Kidney (tissue), 14 donors: ENCODE data around the gene CAMK2A. TPM values are rescaled to one million over a fixed set of nuclear protein-coding genes. Genes with fewer than 3 reads are reported as not detected.

ENCODE experiments used
- DNase-seq, 5 donors: peaks; one replicate each; pipeline ENCODE4 v3.0.0-alpha.2; 2013 to 2020
- FAIRE-seq: peaks from 2 replicates; lab custom pipeline; 2012; peaks lifted over from hg19 to GRCh38; lab: Jason Lieb, UNC
- H3K27ac ChIP-seq, 2 donors: one replicate each; pipeline ENCODE4 v1.7.0; 2013; ENCODE audit warnings: low read depth in 2 of 2, low read length in 2 of 2, inconsistent platforms in 1 of 2
- H3K27me3 ChIP-seq: one replicate; pipeline ENCODE4 v1.7.1; 2013; ENCODE audit warnings: low read length, inconsistent platforms; ENCODE audit not compliant: control insufficient read depth, insufficient read depth
- H3K36me3 ChIP-seq, 3 donors: one replicate each; pipeline versions ENCODE4 v1.7.0 to v1.7.1; 2013; ENCODE audit warnings: low read length in 3 of 3, control low read depth in 1 of 3, inconsistent platforms in 1 of 3; ENCODE audit not compliant: insufficient read depth in 3 of 3, control insufficient read depth in 2 of 3
- H3K4me1 ChIP-seq, 3 donors: one replicate each; pipeline versions ENCODE4 v1.7.0 to v1.7.1; 2013; ENCODE audit warnings: low read length in 3 of 3, inconsistent platforms in 1 of 3, low read depth in 1 of 3; ENCODE audit not compliant: control insufficient read depth in 2 of 3, insufficient read depth in 2 of 3
- H3K4me3 ChIP-seq, 3 donors: one replicate each; pipeline versions ENCODE4 v1.7.0 to v1.8.1; 2013; ENCODE audit warnings: low read length in 3 of 3, control low read depth in 1 of 3, inconsistent platforms in 1 of 3
- H3K9ac ChIP-seq, 3 donors: one replicate each; pipeline versions ENCODE4 v1.7.0 to v1.7.1; 2013; ENCODE audit warnings: low read length in 3 of 3, control low read depth in 1 of 3, inconsistent platforms in 1 of 3
- H3K9me3 ChIP-seq, 3 donors: one replicate each; pipeline versions ENCODE4 v1.7.0 to v1.7.1; 2013; ENCODE audit warnings: low read length in 3 of 3, control low read depth in 1 of 3, inconsistent platforms in 1 of 3; ENCODE audit not compliant: control insufficient read depth in 2 of 3, insufficient read depth in 1 of 3
- CTCF ChIP-seq: IDR thresholded peaks from 3 replicates; pipeline ENCODE4 v1.5.1; 2012; ENCODE audit warnings: mild to moderate bottlenecking, moderate library complexity, borderline replicate concordance; ENCODE audit not compliant: insufficient read depth; ENCODE audit errors: extremely low read depth
- intact Hi-C: fragments of 100-400 bp; cut with DNase I; formaldehyde crosslinking; loops from one replicate; pipeline ENCODE4 v1.11.1; 2022
- polyA plus RNA-seq: library from polyadenylated mRNA; stranded (reverse); fragments of 350-450 nt; fragmentation: Illumina TruSeq; extraction: RNeasy Lipid Tissue Mini Kit (QIAGEN cat#74804); gene quantifications from one replicate; pipeline ENCODE4 v1.2.3, GENCODE V29; 2014; ENCODE audit warnings: low read depth, low replicate concordance; ENCODE audit not compliant: insufficient read depth
- total RNA-seq: library from RNA; stranded (reverse); fragmentation: NEBNext Ultra II Directional; extraction: Animal tissue kit (Norgen Biotek cat#: 25700); gene quantifications from one replicate; pipeline ENCODE4 v1.2.1, GENCODE V29; 2021
- donor health status: control.
- donor health status: control.
- donor health status: control.
- donor health status: control.
- donor health status: control.
- donor health status: DM: yes; HTN: yes; CAD: no.
- donor health status: Normal renal cell carcinoma (clear cell type).

The CAMK2A gene
- total and polyA plus RNA-seq, 2 donors from 2014 or later = 0.28 to 0.90 TPM

DNA sequence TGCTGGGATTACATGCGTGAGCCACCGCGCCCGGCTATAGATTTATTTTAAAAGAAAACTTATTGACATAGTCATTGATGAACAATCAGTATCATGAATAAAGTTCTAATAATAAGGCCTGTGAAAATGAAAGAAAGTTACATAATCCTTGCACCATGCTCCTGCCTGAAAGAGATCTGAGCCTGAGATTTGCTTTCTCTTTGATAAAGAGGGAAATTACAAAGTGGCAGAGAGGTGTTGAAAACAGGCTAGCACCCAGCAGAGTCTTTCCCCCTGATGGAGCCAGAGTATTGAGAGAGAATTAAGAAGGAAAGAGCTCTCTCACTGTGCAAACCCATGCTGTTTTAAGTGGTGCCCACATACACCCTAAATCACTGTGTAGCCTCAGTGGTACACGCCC lies 62.5 kb downstream of the CAMK2A start:
- Histone ChIP-seq H3K27ac (no peak overlapping the region), H3K36me3 (no peaks in the 10 kb centered on the region), H3K9me3 (no peaks in the 10 kb centered on the region), H3K9ac (no peak overlapping the region), H3K4me1 (no peaks in the 10 kb centered on the region), H3K4me3 (no peak overlapping the region), H3K27me3 (no peaks in the 10 kb centered on the region)
- DNase-seq (no peak), FAIRE-seq (no peak)
- no peak for TF ChIP-seq CTCF
- intact Hi-C loops = no loop called here

GRCh38 chr5:150224483-150225027 lies 65.0 kb downstream of the CAMK2A start:
- no peaks in the 10 kb centered on the region for H3K36me3 ChIP-seq
- no peaks in the 10 kb centered on the region for H3K27me3 ChIP-seq
- TF ChIP-seq CTCF = no peak
- no peak for DNase-seq
- H3K27ac ChIP-seq = no peak overlapping the region
- intact Hi-C loops = no loop called here
- no peaks in the 10 kb centered on the region for H3K4me1 ChIP-seq
- H3K9me3 ChIP-seq = no peaks in the 10 kb centered on the region
- no peak for FAIRE-seq
- H3K9ac ChIP-seq = no peak overlapping the region
- H3K4me3 ChIP-seq = no peak overlapping the region

DNA sequence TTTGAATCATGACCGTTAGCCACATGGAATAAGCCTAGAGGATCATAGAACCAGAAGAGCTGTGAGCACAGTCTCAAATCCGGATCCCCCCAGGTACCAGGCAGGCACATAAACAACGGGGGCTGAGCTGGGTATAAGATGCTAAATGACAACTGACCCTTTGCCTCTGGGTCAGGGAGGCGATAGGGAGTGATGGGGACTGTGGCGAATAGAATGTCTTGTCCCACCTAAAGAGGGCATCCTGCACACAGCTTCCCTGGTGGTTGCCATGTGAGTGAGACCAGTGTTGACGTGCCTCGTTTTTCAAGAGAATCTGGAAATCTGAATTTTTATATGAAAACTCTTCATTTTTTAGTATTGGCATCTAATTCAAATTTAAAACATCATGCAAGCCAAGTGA lies 66.1 kb downstream of the CAMK2A start:
- H3K9me3 ChIP-seq = no peaks in the 10 kb centered on the region
- no peak overlapping the region for H3K9ac ChIP-seq
- no peak overlapping the region for H3K27ac ChIP-seq
- H3K27me3 ChIP-seq = no peaks in the 10 kb centered on the region
- no peaks in the 10 kb centered on the region for H3K4me1 ChIP-seq
- H3K4me3 ChIP-seq = no peak overlapping the region
- TF ChIP-seq CTCF = no peak
- DNase-seq (no peak), FAIRE-seq (no peak)
- intact Hi-C loops = no loop called here
- H3K36me3 ChIP-seq = no peaks in the 10 kb centered on the region

- Histone ChIP-seq H3K9ac (no peak overlapping the region), H3K4me3 (no peak overlapping the region), H3K4me1 (no peaks in the 10 kb centered on the region), H3K36me3 (no peaks in the 10 kb centered on the region), H3K27ac (no peak overlapping the region), H3K27me3 (no peaks in the 10 kb centered on the region), H3K9me3 (no peaks in the 10 kb centered on the region)
- FAIRE-seq (no peak), DNase-seq (no peak)
- TF ChIP-seq CTCF = no peak
- intact Hi-C loops = no loop called here
Measured at GRCh38 chr5:150222906-150223305, 66.7 kb downstream of the CAMK2A start.
